IPS-20b (cell line): Measurements from ENCODE around the gene NRK.
"Not testable (repeated sequence)": the region's sequence is repeated elsewhere in the genome, so short reads cannot be mapped to it uniquely, and the experiment has no call there.

Experiments used
- H3K27ac ChIP-seq: one replicate; pipeline ENCODE4 v1.5.1; 2013; ENCODE audit warnings: low read length
- H3K27me3 ChIP-seq: 2 replicates; pipeline ENCODE4 v1.6.1; 2013; ENCODE audit warnings: mild to moderate bottlenecking, low read length, inconsistent platforms; ENCODE audit not compliant: insufficient read depth
- H3K36me3 ChIP-seq: 2 replicates; pipeline ENCODE4 v1.6.1; 2013; ENCODE audit warnings: low read depth, mild to moderate bottlenecking, inconsistent platforms, low read length, moderate library complexity; ENCODE audit not compliant: insufficient read depth
- H3K4me1 ChIP-seq: 2 replicates; pipeline ENCODE4 v1.6.1; 2013; ENCODE audit warnings: mild to moderate bottlenecking, control low read depth, inconsistent platforms, low read length, moderate library complexity; ENCODE audit not compliant: insufficient read depth
- H3K4me3 ChIP-seq: 2 replicates; pipeline ENCODE4 v1.5.1; 2013; ENCODE audit warnings: mild to moderate bottlenecking, low read length, inconsistent platforms
- H3K9ac ChIP-seq: 2 replicates; pipeline ENCODE4 v1.6.1; 2013; ENCODE audit warnings: low read depth, mild to moderate bottlenecking, inconsistent platforms, low read length, moderate library complexity
- H3K9me3 ChIP-seq: 2 replicates; pipeline ENCODE4 v1.6.1; 2013; ENCODE audit warnings: mild to moderate bottlenecking, low read depth, low read length, inconsistent platforms; ENCODE audit not compliant: insufficient read depth

Gene NRK, protein sequence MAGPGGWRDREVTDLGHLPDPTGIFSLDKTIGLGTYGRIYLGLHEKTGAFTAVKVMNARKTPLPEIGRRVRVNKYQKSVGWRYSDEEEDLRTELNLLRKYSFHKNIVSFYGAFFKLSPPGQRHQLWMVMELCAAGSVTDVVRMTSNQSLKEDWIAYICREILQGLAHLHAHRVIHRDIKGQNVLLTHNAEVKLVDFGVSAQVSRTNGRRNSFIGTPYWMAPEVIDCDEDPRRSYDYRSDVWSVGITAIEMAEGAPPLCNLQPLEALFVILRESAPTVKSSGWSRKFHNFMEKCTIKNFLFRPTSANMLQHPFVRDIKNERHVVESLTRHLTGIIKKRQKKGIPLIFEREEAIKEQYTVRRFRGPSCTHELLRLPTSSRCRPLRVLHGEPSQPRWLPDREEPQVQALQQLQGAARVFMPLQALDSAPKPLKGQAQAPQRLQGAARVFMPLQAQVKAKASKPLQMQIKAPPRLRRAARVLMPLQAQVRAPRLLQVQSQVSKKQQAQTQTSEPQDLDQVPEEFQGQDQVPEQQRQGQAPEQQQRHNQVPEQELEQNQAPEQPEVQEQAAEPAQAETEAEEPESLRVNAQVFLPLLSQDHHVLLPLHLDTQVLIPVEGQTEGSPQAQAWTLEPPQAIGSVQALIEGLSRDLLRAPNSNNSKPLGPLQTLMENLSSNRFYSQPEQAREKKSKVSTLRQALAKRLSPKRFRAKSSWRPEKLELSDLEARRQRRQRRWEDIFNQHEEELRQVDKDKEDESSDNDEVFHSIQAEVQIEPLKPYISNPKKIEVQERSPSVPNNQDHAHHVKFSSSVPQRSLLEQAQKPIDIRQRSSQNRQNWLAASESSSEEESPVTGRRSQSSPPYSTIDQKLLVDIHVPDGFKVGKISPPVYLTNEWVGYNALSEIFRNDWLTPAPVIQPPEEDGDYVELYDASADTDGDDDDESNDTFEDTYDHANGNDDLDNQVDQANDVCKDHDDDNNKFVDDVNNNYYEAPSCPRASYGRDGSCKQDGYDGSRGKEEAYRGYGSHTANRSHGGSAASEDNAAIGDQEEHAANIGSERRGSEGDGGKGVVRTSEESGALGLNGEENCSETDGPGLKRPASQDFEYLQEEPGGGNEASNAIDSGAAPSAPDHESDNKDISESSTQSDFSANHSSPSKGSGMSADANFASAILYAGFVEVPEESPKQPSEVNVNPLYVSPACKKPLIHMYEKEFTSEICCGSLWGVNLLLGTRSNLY (N-terminal part only)

DNA sequence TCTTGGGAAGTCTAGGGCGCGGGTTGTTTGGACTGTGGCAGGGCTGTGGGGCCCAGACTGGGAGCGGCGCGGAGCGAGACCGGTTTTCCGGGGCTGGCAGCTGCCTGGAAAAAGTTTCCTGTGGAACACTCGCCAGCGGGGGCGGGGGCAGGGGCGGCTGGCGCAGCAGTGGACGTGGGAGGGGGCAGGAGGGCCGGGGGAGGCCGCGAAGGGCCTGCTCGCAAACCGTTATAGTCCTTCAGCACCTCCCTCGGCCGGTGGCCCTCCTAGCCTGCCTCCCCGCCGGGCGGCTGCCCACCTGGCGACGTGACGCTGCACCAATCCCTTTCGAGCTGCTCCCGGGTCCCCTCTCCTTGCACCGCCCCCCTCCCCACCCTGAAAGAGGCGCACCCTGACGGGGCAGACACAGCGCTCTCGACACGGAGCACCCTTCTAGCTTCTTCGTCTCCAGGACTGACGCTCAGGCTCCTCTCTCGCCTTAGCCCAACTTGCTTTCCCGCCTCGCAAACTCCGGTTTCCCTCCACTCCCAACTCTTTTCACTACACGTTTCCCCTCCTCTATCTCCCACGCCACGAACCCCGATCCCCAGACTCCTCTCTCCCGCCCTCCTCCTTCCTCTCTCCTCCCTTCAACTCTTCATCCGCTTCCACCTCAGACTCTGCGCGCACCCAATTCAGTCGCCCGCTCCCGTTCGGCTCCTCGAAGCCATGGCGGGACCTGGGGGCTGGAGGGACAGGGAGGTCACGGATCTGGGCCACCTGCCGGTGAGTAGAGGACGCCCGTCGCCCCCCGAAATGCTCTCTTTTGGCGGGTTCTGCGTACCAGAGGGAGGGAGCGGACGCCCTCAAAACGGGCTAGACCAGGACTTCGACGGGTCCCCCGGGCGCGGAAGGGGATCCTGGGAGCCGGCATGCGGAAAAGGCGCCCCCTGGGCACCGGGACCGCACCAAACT, at the start of gene NRK:
NRK (plus strand) TSS at position 402 of the 954 bp plus-strand sequence; CDS start at position 709, 307 bp downstream.
- H3K27me3 ChIP-seq = peaks cover 51% of the 10 kb centered on the region
- H3K9ac ChIP-seq = no peak within 1 kb of the TSS
- no peak within 1 kb of the TSS for H3K27ac ChIP-seq
- no peaks in the 10 kb centered on the region for H3K36me3 ChIP-seq
- H3K9me3 ChIP-seq = no peaks in the 10 kb centered on the region
- H3K4me1 ChIP-seq = no peaks in the 10 kb centered on the region; the same call in 1 of the 2 replicates
- H3K4me3 ChIP-seq = peak within 1 kb of the TSS; percentile 67

GRCh38 chrX:105773801-105774200, 48.5 kb upstream of the NRK start:
- Histone ChIP-seq H3K9ac (no peak overlapping the region), H3K27me3 (no peaks in the 10 kb centered on the region), H3K4me3 (no peak overlapping the region), H3K36me3 (no peaks in the 10 kb centered on the region), H3K9me3 (no peaks in the 10 kb centered on the region), H3K27ac (no peak overlapping the region), H3K4me1 (no peaks in the 10 kb centered on the region)

- Histone ChIP-seq H3K4me1 (no peaks in the 10 kb centered on the region), H3K4me3 (no peak overlapping the region), H3K27ac (no peak overlapping the region), H3K36me3 (no peaks in the 10 kb centered on the region), H3K9ac (no peak overlapping the region), H3K27me3 (no peaks in the 10 kb centered on the region), H3K9me3 (no peaks in the 10 kb centered on the region)
These were observed 46.7 kb upstream of the NRK start for GRCh38 chrX:105775679-105776078.

- Histone ChIP-seq H3K9me3 (no peaks in the 10 kb centered on the region), H3K4me1 (no peaks in the 10 kb centered on the region), H3K9ac (no peak overlapping the region), H3K4me3 (no peak overlapping the region), H3K36me3 (no peaks in the 10 kb centered on the region), H3K27ac (no peak overlapping the region), H3K27me3 (no peaks in the 10 kb centered on the region)
These were observed 40.5 kb upstream of the NRK start for GRCh38 chrX:105781804-105782203.

- H3K4me3 ChIP-seq, H3K9me3 ChIP-seq, H3K27ac ChIP-seq, H3K27me3 ChIP-seq, H3K4me1 ChIP-seq, H3K9ac ChIP-seq, H3K36me3 ChIP-seq: not testable (repeated sequence)
These were observed 25.5 kb upstream of the NRK start for GRCh38 chrX:105796877-105797276.

GRCh38 chrX:105803891-105804290, 18.4 kb upstream of the NRK start:
- no peak overlapping the region for H3K9ac ChIP-seq
- no peaks in the 10 kb centered on the region for H3K4me1 ChIP-seq
- no peaks in the 10 kb centered on the region for H3K9me3 ChIP-seq
- no peaks in the 10 kb centered on the region for H3K36me3 ChIP-seq
- H3K27ac ChIP-seq = no peak overlapping the region
- no peak overlapping the region for H3K4me3 ChIP-seq
- no peaks in the 10 kb centered on the region for H3K27me3 ChIP-seq

DNA sequence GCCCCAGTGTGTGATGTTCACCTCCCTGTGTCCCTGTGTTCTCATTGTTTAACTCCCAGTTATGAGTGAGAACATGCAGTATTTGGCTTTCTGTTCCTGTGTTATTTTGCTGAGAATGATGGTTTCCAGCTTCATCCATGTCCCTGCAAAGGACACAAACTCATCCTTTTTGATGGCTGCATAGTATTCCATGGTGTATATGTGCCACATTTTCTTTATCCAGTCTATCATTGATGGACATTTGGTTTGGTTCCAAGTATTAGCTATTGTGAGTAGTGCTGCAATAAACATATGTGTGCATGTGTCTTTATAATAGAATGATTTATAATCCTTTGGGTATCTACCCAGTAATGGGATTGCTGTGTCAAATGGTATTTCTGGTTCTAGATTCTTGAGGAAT, 16.7 kb upstream of the NRK start:
- H3K9ac ChIP-seq, H3K4me1 ChIP-seq, H3K27me3 ChIP-seq, H3K36me3 ChIP-seq, H3K4me3 ChIP-seq, H3K27ac ChIP-seq, H3K9me3 ChIP-seq: not testable (repeated sequence)

DNA sequence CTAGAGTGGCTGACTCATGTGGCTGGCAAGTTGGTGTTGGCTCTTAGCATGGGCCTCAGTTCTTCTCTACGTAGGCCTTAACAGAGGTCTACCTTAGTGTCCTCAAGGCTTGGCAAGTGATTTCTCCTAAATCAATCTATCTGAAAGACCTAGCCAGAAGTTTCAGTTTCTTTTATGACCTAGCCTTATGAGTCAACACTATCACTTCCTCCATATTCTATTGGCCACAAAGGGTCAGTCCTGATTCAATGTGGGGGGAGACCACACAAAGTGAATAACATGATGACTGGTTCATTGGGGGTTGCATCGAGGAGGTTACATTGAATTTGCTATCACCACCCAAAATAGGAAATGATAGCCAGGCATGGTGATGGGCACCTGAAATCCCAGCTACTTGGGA, 5.8 kb upstream of the NRK start:
- Histone ChIP-seq H3K36me3 (no peaks in the 10 kb centered on the region), H3K4me3 (no peak overlapping the region), H3K27ac (no peak overlapping the region), H3K9ac (no peak overlapping the region), H3K9me3 (no peaks in the 10 kb centered on the region), H3K27me3 (peaks cover 19% of the 10 kb centered on the region), H3K4me1 (no peaks in the 10 kb centered on the region; the same call in 1 of the 2 replicates)

- Histone ChIP-seq H3K4me1 (no peaks in the 10 kb centered on the region; the same call in 1 of the 2 replicates), H3K9ac (no peak overlapping the region), H3K27me3 (peaks cover 51% of the 10 kb centered on the region), H3K4me3 (no peak overlapping the region), H3K9me3 (no peaks in the 10 kb centered on the region), H3K27ac (no peak overlapping the region), H3K36me3 (no peaks in the 10 kb centered on the region)
These were observed 2.1 kb upstream of the NRK start for GRCh38 chrX:105820247-105820646.

DNA sequence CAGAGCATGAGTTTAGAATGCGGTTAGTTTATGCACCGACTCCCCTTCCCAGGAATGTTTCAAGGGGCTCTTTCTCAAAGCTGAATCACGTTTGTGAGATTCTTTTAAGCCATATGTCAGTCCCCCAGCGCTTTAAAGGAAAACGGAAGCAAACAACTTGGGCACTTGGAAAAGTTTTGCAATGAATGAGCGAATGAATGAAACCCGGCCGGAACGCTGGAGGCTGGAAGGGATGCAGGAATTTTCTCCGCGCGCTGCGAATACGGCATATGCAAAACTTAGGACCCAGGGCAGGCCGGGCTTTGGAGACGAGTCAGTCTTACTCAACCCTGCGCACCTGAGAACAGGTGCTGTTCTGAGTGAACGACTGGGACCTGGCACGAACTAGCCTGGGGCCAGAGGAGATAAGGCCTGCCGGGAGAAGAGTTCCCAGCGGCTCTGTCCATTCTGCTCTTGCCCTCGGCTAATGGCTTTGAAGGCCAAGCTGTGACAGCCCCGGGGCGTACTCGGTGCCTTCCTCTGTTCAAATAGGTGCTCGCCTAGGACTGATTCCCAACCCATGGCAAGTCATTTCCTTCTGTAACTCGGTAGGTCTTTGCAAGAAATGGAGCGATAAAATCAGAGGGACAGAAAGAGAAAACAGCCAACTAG, 743 bp upstream of the NRK start:
- H3K9me3 ChIP-seq = no peaks in the 10 kb centered on the region
- peaks cover 51% of the 10 kb centered on the region for H3K27me3 ChIP-seq
- no peak overlapping the region for H3K27ac ChIP-seq
- no peaks in the 10 kb centered on the region for H3K36me3 ChIP-seq
- H3K4me3 ChIP-seq = peak overlapping the region; percentile 67
- no peak overlapping the region for H3K9ac ChIP-seq
- H3K4me1 ChIP-seq = no peaks in the 10 kb centered on the region; the same call in 1 of the 2 replicates
